Muscle layer of duodenum (tissue), 2 donors: Measurements from ENCODE around the gene PSEN1.

Experiments
- H3K27ac ChIP-seq: one replicate; pipeline ENCODE4 v1.7.0; 2013; ENCODE audit warnings: mild to moderate bottlenecking, low read length
- H3K27me3 ChIP-seq: one replicate; pipeline ENCODE4 v1.7.0; 2013; ENCODE audit warnings: low read depth, mild to moderate bottlenecking, control low read depth, low read length
- H3K36me3 ChIP-seq, 2 donors: one replicate each; pipeline ENCODE4 v1.7.0; 2013; ENCODE audit warnings: low read length in 2 of 2, control low read depth in 1 of 2, mild to moderate bottlenecking in 1 of 2; ENCODE audit not compliant: insufficient read depth in 2 of 2, control insufficient read depth in 1 of 2
- H3K4me1 ChIP-seq, 2 donors: one replicate each; pipeline ENCODE4 v1.7.0; 2013; ENCODE audit warnings: low read length in 2 of 2, mild to moderate bottlenecking in 2 of 2, control low read depth in 1 of 2, moderate library complexity in 1 of 2; ENCODE audit not compliant: insufficient read depth in 2 of 2, control insufficient read depth in 1 of 2
- H3K4me3 ChIP-seq, 2 donors: one replicate each; pipeline ENCODE4 v1.7.0; 2013; ENCODE audit warnings: low read length in 2 of 2, low read depth in 1 of 2, mild to moderate bottlenecking in 1 of 2
- H3K9me3 ChIP-seq, 2 donors: one replicate each; pipeline ENCODE4 v1.7.0; 2013; ENCODE audit warnings: low read length in 2 of 2, control low read depth in 1 of 2, mild to moderate bottlenecking in 1 of 2; ENCODE audit not compliant: control insufficient read depth in 1 of 2
- donor health status: healthy.

PSEN1 gene

DNA sequence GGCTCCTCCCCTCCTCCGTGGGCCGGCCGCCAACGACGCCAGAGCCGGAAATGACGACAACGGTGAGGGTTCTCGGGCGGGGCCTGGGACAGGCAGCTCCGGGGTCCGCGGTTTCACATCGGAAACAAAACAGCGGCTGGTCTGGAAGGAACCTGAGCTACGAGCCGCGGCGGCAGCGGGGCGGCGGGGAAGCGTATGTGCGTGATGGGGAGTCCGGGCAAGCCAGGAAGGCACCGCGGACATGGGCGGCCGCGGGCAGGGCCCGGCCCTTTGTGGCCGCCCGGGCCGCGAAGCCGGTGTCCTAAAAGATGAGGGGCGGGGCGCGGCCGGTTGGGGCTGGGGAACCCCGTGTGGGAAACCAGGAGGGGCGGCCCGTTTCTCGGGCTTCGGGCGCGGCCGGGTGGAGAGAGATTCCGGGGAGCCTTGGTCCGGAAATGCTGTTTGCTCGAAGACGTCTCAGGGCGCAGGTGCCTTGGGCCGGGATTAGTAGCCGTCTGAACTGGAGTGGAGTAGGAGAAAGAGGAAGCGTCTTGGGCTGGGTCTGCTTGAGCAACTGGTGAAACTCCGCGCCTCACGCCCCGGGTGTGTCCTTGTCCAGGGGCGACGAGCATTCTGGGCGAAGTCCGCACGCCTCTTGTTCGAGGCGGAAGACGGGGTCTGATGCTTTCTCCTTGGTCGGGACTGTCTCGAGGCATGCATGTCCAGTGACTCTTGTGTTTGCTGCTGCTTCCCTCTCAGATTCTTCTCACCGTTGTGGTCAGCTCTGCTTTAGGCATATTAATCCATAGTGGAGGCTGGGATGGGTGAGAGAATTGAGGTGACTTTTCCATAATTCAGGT is at the start of gene PSEN1:
TSS of gene PSEN1 (plus strand) at position 121 of the 839 bp plus-strand sequence. CDS start 11,513 bp downstream, outside the sequence.
- Histone ChIP-seq H3K4me3 (peak within 1 kb of the TSS; percentile 87 to 89), H3K36me3 (no peaks in the 10 kb centered on the region), H3K27me3 (no peaks in the 10 kb centered on the region), H3K27ac (peak within 1 kb of the TSS; percentile 94), H3K9me3 (no peaks in the 10 kb centered on the region), H3K4me1 (peaks cover 7 to 9% of the 10 kb centered on the region in 2 donors)

DNA sequence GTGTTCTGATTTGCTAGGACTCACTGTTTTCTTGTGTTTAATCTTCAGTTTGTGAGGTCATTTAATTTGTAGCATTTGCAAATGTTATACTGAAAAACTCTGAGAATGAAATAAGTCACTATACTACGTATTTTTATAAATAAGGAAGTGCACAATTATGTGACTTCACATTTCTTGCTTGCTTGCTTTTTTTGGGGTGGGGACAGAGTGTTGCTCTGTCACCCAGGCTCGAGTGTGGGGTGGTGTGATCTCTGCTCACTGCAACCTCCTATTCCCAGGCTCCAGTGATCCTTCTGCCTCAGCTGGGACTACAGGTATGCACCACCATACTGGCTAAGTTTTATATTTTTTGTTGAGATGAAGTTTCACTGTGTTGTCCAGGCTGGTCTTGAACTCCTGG is 45.3 kb upstream of the PSEN1 start:
- Histone ChIP-seq H3K4me3 (no peak overlapping the region), H3K4me1 (peaks cover 0 to 3% of the 10 kb centered on the region in 2 donors), H3K27me3 (no peaks in the 10 kb centered on the region), H3K27ac (no peak overlapping the region), H3K36me3 (peaks cover 23 to 37% of the 10 kb centered on the region in 2 donors), H3K9me3 (no peaks in the 10 kb centered on the region)

DNA sequence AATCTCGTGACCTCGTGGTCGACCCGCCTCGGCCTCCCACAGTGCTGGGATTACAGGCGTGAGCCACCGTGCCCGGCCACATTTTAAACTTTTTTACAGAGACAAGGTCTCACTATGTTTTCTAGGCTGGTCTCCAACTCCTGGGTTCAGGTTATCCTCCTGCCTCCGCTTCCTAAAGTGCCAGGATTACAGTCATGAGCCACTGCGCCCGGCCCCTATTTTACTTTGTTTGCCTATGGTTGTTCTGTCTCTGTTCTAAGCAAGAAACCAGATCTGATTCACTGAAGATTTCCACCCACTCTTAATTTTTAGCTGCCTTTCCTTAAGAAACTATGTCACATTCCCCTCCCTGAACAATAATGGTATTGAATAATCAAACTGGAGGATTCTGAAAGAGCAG is 38.9 kb upstream of the PSEN1 start:
- Histone ChIP-seq H3K27me3 (no peaks in the 10 kb centered on the region), H3K4me3 (no peak overlapping the region), H3K27ac (no peak overlapping the region), H3K36me3 (peaks cover 40 to 42% of the 10 kb centered on the region in 2 donors), H3K4me1 (no peaks in the 10 kb centered on the region), H3K9me3 (no peaks in the 10 kb centered on the region)

DNA sequence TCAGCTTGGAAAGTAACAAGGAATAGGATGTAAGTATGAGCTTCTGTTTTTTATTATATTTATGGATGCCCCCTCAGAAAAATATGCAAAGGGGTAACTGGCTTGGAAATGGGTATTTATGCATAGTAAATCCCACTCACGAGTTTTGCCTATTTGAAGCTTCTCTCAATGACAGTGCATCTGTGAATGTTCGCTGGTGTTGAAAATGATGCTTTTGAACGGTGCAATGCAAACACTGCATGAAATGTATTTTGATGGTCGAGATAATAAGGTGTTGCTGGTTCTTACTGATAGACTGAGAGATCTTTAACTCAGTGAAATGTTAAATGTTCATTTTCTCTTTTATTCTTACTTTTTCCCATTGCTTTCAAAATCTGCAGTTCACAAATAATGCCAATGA is 36.0 kb upstream of the PSEN1 start:
- Histone ChIP-seq H3K27ac (no peak overlapping the region), H3K27me3 (no peaks in the 10 kb centered on the region), H3K9me3 (no peaks in the 10 kb centered on the region), H3K4me3 (no peak overlapping the region), H3K4me1 (no peaks in the 10 kb centered on the region), H3K36me3 (peaks cover 58 to 63% of the 10 kb centered on the region in 2 donors)

DNA sequence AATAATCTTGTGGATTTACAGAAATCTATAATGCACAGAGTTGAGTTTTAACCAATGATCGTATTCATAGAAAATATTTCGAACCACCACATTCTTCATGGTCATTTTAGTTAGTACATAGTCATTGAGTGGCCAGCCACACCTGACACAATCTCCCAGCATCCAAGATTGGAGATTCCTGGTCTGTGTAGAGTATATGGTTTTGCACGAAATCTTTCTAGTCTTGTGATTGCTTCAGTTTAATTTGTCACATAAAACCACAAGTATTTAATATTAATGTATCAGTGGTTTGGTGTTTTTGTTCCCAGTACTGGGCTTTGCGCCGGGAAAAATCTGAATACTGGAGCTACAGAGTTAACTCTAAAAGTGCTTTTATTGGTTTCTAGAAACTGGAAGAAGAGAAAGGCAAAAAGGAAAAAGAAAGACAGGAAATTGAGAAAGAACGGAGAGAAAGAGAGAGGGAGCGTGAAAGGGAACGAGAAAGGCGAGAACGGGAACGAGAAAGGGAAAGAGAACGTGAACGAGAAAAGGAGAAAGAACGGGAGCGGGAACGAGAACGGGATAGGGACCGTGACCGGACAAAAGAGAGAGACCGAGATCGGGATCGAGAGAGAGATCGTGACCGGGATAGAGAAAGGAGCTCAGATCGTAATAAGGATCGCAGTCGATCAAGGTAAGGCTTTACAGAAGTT is 33.4 kb upstream of the PSEN1 start:
- no peaks in the 10 kb centered on the region for H3K4me1 ChIP-seq
- no peaks in the 10 kb centered on the region for H3K9me3 ChIP-seq
- peaks cover 60 to 62% of the 10 kb centered on the region in 2 donors for H3K36me3 ChIP-seq
- H3K27me3 ChIP-seq, result no peaks in the 10 kb centered on the region
- H3K4me3 ChIP-seq, result no peak overlapping the region
- H3K27ac ChIP-seq, result no peak overlapping the region

DNA sequence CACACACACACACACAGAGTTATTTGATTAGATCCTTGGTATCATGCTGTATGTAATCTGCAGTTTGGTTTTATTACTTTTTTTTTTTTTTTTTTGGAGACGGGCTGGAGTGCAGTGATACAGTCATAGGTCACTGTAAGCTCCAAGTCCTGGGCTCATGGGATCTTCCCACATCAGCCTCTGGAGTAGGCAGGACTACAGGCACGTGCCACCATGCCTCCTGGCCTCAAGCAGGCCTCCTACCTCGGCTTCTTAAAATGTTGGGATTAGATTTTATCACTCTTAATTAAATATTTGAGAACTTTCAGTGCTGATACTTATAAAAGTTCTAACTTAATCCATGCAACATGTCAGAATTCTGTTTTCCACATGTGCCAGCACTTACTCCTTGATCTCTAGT is 31.3 kb upstream of the PSEN1 start:
- Histone ChIP-seq H3K27me3 (no peaks in the 10 kb centered on the region), H3K36me3 (peaks cover 65% of the 10 kb centered on the region in 2 donors), H3K4me1 (no peaks in the 10 kb centered on the region), H3K4me3 (no peak overlapping the region), H3K9me3 (no peaks in the 10 kb centered on the region), H3K27ac (no peak overlapping the region)

DNA sequence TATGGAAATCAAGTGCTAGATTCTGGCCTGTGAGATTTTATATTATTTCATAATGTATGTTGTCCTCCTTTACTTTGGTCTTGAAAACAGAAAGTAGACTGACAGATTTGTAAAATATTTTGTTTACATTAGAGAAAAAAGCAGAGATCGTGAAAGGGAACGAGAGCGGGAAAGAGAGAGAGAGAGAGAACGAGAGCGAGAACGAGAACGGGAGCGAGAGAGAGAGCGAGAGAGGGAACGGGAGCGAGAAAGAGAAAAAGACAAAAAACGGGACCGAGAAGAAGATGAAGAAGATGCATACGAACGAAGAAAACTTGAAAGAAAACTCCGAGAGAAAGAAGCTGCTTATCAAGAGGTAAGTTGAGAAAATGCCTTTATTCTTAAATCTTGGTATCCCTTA is 30.6 kb upstream of the PSEN1 start:
- no peaks in the 10 kb centered on the region for H3K27me3 ChIP-seq
- no peak overlapping the region for H3K4me3 ChIP-seq
- H3K27ac ChIP-seq, result no peak overlapping the region
- H3K36me3 ChIP-seq, result peaks cover 61 to 65% of the 10 kb centered on the region in 2 donors
- no peaks in the 10 kb centered on the region for H3K9me3 ChIP-seq
- no peaks in the 10 kb centered on the region for H3K4me1 ChIP-seq

DNA sequence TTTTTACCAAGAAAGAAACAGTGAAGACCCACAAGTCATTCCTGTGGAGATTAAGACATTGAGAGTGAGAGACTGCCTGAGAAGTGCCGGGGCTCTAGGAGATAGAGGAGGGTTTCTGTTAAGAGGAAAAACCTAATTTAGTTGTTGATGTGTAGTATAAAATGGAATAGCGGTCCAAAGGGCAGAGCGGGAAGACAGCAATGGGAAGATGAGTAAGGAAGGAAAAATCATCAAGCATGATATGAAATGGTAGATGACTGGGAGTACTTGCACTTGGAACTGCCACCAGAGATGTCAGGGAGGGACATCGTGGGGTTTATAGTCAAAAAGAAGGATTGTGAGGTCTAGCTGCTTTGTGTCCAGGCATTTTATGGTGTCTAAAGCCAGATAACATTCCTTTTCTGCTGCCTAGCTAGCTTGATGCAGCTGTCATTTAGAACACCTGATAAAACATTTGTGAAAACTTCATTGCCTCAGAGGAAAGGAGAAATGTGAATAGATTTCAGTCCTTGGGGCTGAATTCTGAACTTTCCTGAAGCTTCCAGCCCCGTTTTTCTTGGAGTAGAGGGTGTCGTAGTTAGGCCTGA is 20.1 kb upstream of the PSEN1 start:
- H3K36me3 ChIP-seq, result peaks cover 53 to 62% of the 10 kb centered on the region in 2 donors
- H3K4me3 ChIP-seq, result no peak overlapping the region
- no peak overlapping the region for H3K27ac ChIP-seq
- H3K4me1 ChIP-seq, result no peaks in the 10 kb centered on the region
- no peaks in the 10 kb centered on the region for H3K27me3 ChIP-seq
- H3K9me3 ChIP-seq, result no peaks in the 10 kb centered on the region

DNA sequence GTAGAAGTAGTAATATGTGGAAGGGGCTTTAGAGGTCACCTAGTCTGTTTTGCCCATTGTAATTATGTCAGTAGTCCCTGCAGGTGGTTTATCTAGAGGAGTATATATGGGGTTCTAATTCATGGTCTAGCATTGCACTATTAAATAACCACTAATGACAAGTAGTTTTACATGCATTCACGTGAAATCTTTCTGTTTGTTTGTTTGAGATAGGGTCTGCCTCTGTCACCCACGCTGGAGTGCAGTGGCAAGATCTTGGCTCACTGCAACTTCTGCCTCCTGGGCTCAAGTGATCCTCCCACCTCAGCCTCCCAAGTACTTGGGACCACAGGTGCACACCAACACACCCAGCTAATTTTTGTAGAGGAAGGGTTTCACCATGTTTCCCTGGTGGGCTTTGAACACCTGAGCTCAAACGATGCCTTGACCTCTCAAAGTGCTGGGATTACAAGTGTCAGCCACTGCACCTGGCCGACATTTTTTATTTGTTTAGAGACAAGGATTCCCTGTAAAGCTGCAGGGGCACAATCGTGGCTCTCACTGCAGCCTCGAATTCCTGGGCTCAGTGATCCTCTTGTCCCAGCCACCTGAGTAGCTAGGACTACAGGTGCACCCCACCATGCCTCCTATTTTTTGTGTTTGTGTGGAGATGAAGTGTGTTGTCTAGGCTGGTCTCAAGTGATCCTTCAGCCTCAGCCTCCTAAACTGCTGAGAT is 12.0 kb upstream of the PSEN1 start:
- H3K4me1 ChIP-seq, result no peaks in the 10 kb centered on the region
- H3K4me3 ChIP-seq, result no peak overlapping the region
- H3K27me3 ChIP-seq, result no peaks in the 10 kb centered on the region
- no peaks in the 10 kb centered on the region for H3K9me3 ChIP-seq
- no peak overlapping the region for H3K27ac ChIP-seq
- H3K36me3 ChIP-seq, result peaks cover 27 to 38% of the 10 kb centered on the region in 2 donors

DNA sequence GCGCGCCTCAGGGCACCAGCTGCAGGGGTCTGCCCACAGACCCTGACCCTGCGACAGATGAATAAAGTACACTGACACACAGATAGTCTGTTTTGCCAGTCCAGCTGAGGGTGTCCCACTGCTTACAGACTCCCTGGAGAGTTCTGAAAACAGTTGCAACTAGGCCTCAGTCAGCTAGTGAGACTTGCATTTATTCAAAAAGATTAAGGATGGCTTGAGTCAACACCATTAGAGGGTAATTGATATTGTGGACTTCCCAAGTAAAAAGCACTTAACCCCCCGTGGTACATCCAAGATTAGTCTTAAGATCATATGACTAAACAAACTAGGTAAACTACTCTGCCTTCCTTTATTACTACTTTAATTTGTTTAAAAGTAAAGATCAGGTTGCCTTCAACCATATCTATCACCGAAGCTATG is 11.1 kb upstream of the PSEN1 start:
- Histone ChIP-seq H3K27ac (no peak overlapping the region), H3K9me3 (no peaks in the 10 kb centered on the region), H3K36me3 (peaks cover 18 to 31% of the 10 kb centered on the region in 2 donors), H3K27me3 (no peaks in the 10 kb centered on the region), H3K4me3 (no peak overlapping the region), H3K4me1 (no peaks in the 10 kb centered on the region)

DNA sequence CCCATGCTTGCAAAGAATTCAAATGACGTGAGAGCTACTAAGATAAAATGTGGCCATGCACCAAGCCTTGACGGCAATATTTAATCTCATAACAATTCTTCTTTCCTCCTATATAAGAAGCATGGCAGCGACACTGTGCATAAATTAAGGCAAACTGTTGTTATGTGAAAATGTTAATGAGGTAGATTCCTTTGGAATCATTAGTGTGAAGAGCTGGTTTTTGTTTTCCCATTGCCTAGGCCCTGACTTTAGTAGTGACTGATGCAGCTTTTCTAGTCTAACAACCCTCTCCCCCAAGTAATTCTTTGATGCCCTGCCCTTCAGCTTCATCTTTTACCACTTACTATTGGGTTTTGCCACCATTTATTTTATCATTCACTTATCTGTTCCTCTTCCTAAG is 10.6 kb upstream of the PSEN1 start:
- Histone ChIP-seq H3K4me3 (no peak overlapping the region), H3K4me1 (no peaks in the 10 kb centered on the region), H3K36me3 (peaks cover 14 to 28% of the 10 kb centered on the region in 2 donors), H3K27ac (no peak overlapping the region), H3K27me3 (no peaks in the 10 kb centered on the region), H3K9me3 (no peaks in the 10 kb centered on the region)
